SK-N-MC (cell line): Measurements from ENCODE around the gene SLC1A6.
A peak's percentile ranks its signal among the peaks of the same experiment; 100 is the strongest.

ENCODE experiments used
- DNase-seq: peaks from one replicate; pipeline ENCODE4 v3.0.0-alpha.2; 2011; ENCODE audit warnings: low read depth, low spot score
- H3K27ac ChIP-seq: fragments of 200-600 bp; sonication (generic); 2 replicates; pipeline ENCODE4 v1.5.1; 2016; ENCODE audit warnings: mixed run types
- H3K36me3 ChIP-seq: fragments of 200-600 bp; sonication (generic); 2 replicates; pipeline ENCODE4 v1.6.1; 2017; ENCODE audit warnings: antibody characterized with exemption, low read length, mixed read lengths; ENCODE audit not compliant: insufficient read depth
- H3K4me3 ChIP-seq: fragments of 200-600 bp; sonication (generic); 2 replicates; pipeline ENCODE4 v1.5.1; 2016
- H3K9ac ChIP-seq: fragments of 200-600 bp; sonication (generic); 2 replicates; pipeline ENCODE4 v1.8.0; 2017; ENCODE audit warnings: mixed run types, mixed read lengths; ENCODE audit not compliant: insufficient read length
- H3K9me3 ChIP-seq: fragments of 200-600 bp; sonication (generic); 2 replicates; pipeline ENCODE4 v1.6.1; 2017; ENCODE audit warnings: low read depth, mild to moderate bottlenecking, antibody characterized with exemption, low read length, moderate library complexity, mixed read lengths
- EZH2 ChIP-seq: fragments of 200-600 bp; sonication (generic); IDR thresholded peaks from one replicate; pipeline ENCODE4 v1.6.1; 2017; ENCODE audit warnings: antibody characterized with exemption
- FOXP2 ChIP-seq: optimal IDR thresholded peaks from 2 replicates; pipeline ENCODE3; 2011; ENCODE audit warnings: mild to moderate bottlenecking, moderate library complexity; ENCODE audit not compliant: insufficient read depth; ENCODE audit errors: extremely low read length, control extremely low read depth
- POLR2AphosphoS5 ChIP-seq: IDR thresholded peaks from 2 replicates; pipeline ENCODE4 v1.6.1; 2012; ENCODE audit warnings: mild to moderate bottlenecking, low read depth, low read length, borderline replicate concordance

Gene SLC1A6

DNA sequence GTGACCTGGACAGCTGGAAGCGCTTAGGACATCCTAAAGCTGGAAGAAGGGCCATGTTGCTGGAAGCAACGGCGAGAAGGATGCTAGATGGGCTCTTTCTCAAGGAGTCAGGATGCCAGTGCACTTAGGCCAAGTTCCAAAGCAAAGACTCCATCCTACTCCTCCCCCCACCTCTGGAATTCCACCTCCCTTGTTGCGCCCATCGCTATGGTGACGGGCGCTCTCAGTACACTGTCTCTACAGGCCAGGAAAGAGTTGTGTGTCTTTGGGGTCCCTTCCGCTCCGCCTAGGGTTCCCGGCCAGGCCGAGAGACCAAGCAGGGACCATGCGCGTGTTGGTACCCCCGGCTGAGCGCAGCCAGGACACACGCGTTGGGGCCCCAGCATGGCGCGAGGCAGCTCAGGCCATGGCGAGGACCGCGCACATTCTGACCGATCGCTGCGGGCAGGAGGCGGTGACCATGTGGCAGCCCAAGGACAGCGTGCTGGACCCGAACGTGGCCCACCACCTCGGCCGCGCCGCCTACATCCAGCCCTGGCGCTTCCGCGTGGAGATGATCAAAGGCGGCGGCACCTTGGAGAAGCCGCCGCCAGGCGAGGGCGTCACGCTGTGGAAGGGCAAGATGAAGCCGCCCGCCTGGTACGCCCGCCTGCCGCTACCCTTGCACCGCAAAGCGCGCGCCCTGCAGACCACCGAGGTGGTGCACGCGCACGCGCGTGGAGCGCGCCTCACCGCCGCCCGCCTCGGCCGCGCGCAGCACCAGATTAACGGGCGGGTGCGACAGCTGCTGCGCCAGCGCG lies 31.0 kb upstream of the SLC1A6 start:
- no peaks in the 10 kb centered on the region for H3K9me3 ChIP-seq
- H3K9ac ChIP-seq = no peak overlapping the region
- no peak overlapping the region for H3K4me3 ChIP-seq
- no peaks in the 10 kb centered on the region for H3K36me3 ChIP-seq
- TF ChIP-seq FOXP2 (no peak), POLR2AphosphoS5 (no peak), EZH2 (no peak)
- H3K27ac ChIP-seq = no peak overlapping the region
- DNase-seq = no peak

DNA sequence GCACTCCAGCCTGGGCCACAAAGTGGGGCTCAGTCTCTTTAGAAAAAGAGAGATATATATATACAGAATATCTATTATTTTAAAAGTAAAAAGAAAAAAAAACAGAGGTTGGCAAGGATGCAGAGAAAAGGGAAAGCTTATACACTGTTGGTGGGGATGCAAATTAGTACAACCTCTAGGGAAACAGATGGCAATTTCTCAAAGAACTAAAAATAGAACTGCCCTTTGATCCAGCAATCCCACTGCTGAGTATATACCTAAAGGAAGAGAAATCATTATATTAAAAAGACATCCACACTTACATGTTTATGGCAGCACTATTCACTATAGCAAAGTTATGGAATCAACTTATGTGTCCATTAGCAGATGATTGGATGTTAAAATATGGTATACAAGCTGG lies 28.6 kb upstream of the SLC1A6 start:
- DNase-seq = no peak
- Histone ChIP-seq H3K27ac (no peak overlapping the region), H3K9ac (no peak overlapping the region), H3K9me3 (no peaks in the 10 kb centered on the region), H3K4me3 (no peak overlapping the region), H3K36me3 (no peaks in the 10 kb centered on the region)
- TF ChIP-seq FOXP2 (no peak), EZH2 (no peak)

- no peak overlapping the region for H3K9ac ChIP-seq
- no peaks in the 10 kb centered on the region for H3K36me3 ChIP-seq
- no peak overlapping the region for H3K4me3 ChIP-seq
- no peak overlapping the region for H3K27ac ChIP-seq
- no peak for TF ChIP-seq FOXP2
- TF ChIP-seq EZH2 = no peak
- TF ChIP-seq POLR2AphosphoS5 = no peak
- DNase-seq = no peak
- H3K9me3 ChIP-seq = no peaks in the 10 kb centered on the region
Observed at GRCh38 chr19:14997981-14998380, 18.3 kb upstream of the SLC1A6 start.

GRCh38 chr19:14992780-14993179 lies 13.1 kb upstream of the SLC1A6 start:
- Histone ChIP-seq H3K9me3 (no peaks in the 10 kb centered on the region), H3K27ac (no peak overlapping the region), H3K36me3 (no peaks in the 10 kb centered on the region), H3K4me3 (no peak overlapping the region), H3K9ac (no peak overlapping the region)
- DNase-seq = no peak
- TF ChIP-seq EZH2 = no peak
- TF ChIP-seq FOXP2 = no peak
- TF ChIP-seq POLR2AphosphoS5 = no peak

- Histone ChIP-seq H3K27ac (no peak overlapping the region), H3K9me3 (no peaks in the 10 kb centered on the region), H3K36me3 (no peaks in the 10 kb centered on the region), H3K9ac (no peak overlapping the region), H3K4me3 (no peak overlapping the region)
- TF ChIP-seq EZH2 (no peak), FOXP2 (no peak), POLR2AphosphoS5 (no peak)
- no peak for DNase-seq
Observed at GRCh38 chr19:14985133-14985532, 5.5 kb upstream of the SLC1A6 start.

- Histone ChIP-seq H3K4me3 (no peak overlapping the region), H3K36me3 (no peaks in the 10 kb centered on the region), H3K27ac (no peak overlapping the region), H3K9me3 (no peaks in the 10 kb centered on the region), H3K9ac (no peak overlapping the region)
- DNase-seq = no peak
- peak; percentile 6 for TF ChIP-seq EZH2
- TF ChIP-seq POLR2AphosphoS5 = no peak
Observed at GRCh38 chr19:14978161-14978776, 1.4 kb downstream of the SLC1A6 start.

DNA sequence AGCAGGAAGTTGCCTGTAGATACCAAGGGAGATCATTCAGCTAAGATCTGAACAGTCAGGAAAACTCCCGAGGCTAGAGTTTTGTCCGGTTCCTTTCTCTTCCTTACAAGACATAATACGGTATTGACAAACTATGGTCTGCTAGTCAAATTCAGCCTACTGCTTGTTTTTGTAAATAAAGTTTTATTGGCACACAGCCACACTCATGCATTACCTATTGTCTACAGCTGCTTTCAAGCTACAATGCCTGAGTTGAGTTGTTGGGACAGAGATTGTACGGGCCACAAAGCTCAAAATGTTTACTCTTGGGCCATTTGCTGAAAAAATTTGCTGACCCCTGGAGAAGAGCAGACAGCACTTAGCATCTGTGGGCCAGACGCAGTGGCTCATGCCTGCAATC lies 2.5 kb downstream of the SLC1A6 start:
- no peaks in the 10 kb centered on the region for H3K36me3 ChIP-seq
- no peak overlapping the region for H3K4me3 ChIP-seq
- DNase-seq = no peak
- H3K9ac ChIP-seq = no peak overlapping the region
- no peak for TF ChIP-seq FOXP2
- TF ChIP-seq POLR2AphosphoS5 = no peak
- TF ChIP-seq EZH2 = no peak
- no peak overlapping the region for H3K27ac ChIP-seq
- no peaks in the 10 kb centered on the region for H3K9me3 ChIP-seq

DNA sequence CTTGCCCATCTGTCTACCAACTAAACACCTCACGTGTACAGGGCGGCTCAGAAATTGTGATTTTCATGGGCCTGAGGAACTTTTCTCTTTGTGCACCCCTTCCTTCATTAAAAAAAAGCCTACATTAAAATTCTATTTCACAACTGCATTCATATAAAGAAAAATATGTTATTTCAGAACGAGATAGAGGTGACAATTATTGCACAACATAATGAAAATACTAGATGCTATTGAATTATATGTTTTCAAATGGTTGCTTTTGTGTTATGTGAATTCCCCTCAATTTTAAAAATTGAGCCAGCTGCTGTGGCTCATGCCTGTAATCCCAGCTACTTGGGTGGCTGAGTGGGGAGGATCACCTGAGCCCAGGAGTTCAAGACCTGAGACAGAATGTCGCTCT lies 5.2 kb downstream of the SLC1A6 start:
- no peak for DNase-seq
- no peak overlapping the region for H3K27ac ChIP-seq
- no peaks in the 10 kb centered on the region for H3K36me3 ChIP-seq
- TF ChIP-seq FOXP2 (no peak), EZH2 (no peak), POLR2AphosphoS5 (no peak)
- H3K9ac ChIP-seq = no peak overlapping the region
- no peaks in the 10 kb centered on the region for H3K9me3 ChIP-seq
- H3K4me3 ChIP-seq = no peak overlapping the region
